ENCODE measurements around the gene MLX.
"Not testable (repeated sequence)": the region's sequence is repeated elsewhere in the genome, so short reads cannot be mapped to it uniquely, and the experiment has no call there.

MLX gene

DNA sequence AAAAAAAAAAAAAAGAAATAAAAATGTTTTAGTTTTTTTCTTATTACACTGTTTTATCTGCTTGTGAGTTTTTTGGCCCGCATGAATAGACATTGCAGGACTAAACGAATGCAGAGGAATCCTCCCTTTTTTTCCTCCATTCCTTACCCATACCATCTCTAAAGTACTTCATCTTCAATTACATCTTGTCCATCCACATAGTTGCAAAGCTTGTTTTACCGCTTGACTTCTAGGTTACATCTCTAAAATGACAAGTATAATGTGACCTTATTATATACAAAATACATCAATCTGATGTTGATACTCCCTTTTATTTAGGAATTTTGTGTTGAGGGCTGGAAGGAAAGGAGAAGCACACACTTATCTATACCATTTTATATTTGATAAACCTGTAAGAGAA lies 29.5 kb downstream of the MLX start:
- Histone ChIP-seq H3K9me3 (no peaks in the 10 kb centered on the region), H3K27me3 (no peaks in the 10 kb centered on the region)
- TF ChIP-seq Cebpa-rat (IDR thresholded peaks at IDR 0.05) = no peak

DNA sequence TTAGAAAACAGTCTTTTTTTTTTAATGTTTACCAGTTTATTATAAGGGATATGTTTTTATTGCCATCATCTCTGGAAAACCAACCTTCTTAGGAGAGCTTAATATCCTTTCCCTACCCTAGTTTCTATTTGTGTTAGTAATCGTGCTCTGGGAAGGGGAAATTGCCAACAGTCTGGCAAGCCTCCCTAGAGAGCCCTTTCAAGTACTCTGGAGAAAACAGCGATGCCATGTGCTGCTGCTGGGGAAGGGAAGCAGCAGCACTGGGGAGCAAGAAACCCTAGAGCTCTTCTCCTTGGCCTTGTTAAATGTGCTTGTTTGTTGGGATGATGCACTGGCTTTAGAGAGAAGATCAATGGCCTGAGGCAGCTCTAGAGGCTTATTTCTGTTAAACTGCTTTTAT lies 32.0 kb downstream of the MLX start:
- no peak for TF ChIP-seq Cebpa-rat (IDR thresholded peaks at IDR 0.05)
- Histone ChIP-seq H3K27ac (peak overlapping the region; percentile 53; the same call in 1 of the 2 replicates), H3K9ac (peak overlapping the region; percentile 39)

More for the DNA sequence above, 29.5 kb downstream of the MLX start:
- no peak overlapping the region for H3K4me2 ChIP-seq
- H3K4me1 ChIP-seq = peaks cover 21% of the 10 kb centered on the region
- H3K36me3 ChIP-seq = peaks cover 55% of the 10 kb centered on the region
- H3K4me3 ChIP-seq = no peak overlapping the region
- peaks cover 84% of the 10 kb centered on the region for H4K20me1 ChIP-seq
- no peak overlapping the region for H3K27ac ChIP-seq
- H3K9ac ChIP-seq = no peak overlapping the region

DNA sequence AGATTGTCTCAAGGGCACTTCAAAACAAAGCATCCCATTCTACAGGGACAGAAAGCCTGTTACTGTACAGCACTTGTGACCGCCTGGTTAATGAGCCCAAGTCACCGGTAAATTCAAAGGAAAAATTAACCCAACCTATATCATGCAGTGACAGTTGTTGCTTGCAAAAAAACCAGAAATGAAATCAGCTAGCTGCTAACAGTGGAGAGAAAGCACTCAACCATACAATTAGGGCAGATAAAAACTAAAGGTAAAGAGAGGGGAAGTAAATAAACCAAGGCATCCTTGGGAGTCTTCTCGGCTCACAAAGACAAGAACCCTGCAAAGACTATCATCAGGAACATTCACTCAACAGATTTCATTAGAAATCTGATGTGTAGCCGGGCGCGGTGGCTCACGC lies 36.4 kb downstream of the MLX start:
- peaks cover 52% of the 10 kb centered on the region for H3K4me1 ChIP-seq
- H3K36me3 ChIP-seq = peaks cover 16% of the 10 kb centered on the region
- peaks cover 93% of the 10 kb centered on the region for H4K20me1 ChIP-seq

More for the DNA sequence above, 32.0 kb downstream of the MLX start:
- H3K4me3 ChIP-seq = no peak overlapping the region
- H4K20me1 ChIP-seq = peaks cover 83% of the 10 kb centered on the region
- peaks cover 40% of the 10 kb centered on the region for H3K36me3 ChIP-seq
- H3K27me3 ChIP-seq = no peaks in the 10 kb centered on the region
- peak overlapping the region; percentile 77 for H3K4me2 ChIP-seq
- H3K4me1 ChIP-seq = peaks cover 30% of the 10 kb centered on the region
- no peaks in the 10 kb centered on the region for H3K9me3 ChIP-seq

DNA sequence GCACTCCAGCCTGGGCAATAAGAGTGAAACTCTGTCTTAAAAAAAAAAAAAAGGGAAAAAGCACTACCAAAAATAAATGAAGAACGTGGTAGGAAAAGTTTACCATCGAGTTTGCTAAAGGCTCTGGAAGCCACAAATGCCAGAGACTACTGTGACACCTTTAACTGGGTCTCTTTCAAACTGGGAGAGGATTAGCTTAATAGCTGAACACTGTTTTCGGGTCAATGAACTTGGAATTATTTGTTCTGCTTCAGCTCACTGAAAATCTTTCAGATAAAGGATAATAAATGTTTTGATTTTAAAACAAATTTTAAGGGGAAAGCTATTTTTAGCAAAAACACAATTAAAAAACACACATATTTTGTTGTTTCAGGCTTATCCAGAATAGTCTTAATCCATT lies 40.9 kb downstream of the MLX start:
- Histone ChIP-seq H3K9me3 (no peaks in the 10 kb centered on the region), H3K9ac (peak overlapping the region; percentile 95; the same call in 1 of the 2 replicates), H4K20me1 (peaks cover 62% of the 10 kb centered on the region), H3K27ac (0 out of 2 replicates have a peak overlapping the region, but pooled peaks have one; percentile 92), H3K4me1 (peaks cover 47% of the 10 kb centered on the region), H3K4me3 (peak overlapping the region; percentile 98), H3K36me3 (peaks cover 19% of the 10 kb centered on the region), H3K4me2 (peak overlapping the region; percentile 93), H3K27me3 (no peaks in the 10 kb centered on the region)
- no peak for TF ChIP-seq Cebpa-rat (IDR thresholded peaks at IDR 0.05)

More for the DNA sequence above, 36.4 kb downstream of the MLX start:
- Histone ChIP-seq H3K4me2 (no peak overlapping the region), H3K9ac (no peak overlapping the region), H3K27me3 (no peaks in the 10 kb centered on the region), H3K4me3 (no peak overlapping the region), H3K9me3 (no peaks in the 10 kb centered on the region), H3K27ac (no peak overlapping the region)
- TF ChIP-seq Cebpa-rat (IDR thresholded peaks at IDR 0.05) = no peak

DNA sequence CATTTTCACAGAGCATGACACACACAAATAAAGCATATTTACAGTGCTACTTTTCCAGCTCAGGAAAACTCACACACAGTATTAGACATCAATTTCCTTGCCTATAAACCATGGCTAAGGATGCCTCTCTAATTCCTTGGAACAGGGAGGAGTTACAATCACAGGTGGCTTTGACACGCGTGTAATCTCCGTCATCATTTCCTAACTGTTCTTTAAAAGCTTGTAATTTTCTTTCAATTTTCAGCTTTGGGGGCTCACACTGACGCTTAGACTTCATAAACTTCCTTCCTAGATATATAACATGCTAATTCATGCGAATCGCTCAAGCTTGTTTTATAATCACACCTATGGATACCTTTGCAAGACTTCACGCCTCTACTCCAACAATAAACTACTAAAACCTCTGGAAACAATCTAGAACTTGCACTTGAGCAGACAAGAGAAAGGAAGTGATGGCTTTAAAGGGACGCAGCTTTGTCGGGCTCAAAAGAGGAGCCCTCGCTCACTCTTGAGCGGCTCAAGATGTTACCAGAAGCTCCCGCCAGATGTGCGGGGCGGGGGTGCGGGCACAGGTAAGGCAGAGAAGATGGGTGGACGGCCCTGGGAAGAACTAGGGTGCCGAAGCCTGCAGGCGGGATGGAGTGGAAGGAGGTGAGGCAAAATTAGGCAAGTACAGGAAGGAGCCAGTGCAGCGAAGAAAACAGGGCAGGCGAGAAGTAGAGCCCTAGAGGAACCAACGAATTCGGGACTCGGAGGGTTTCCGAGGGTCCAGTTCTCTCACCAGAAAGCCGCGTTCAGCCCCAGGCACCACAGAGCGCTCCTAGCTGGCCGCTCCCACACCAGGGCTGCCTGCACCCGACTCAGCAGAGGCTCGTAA lies 41.6 kb downstream of the MLX start:
- Histone ChIP-seq H3K4me3 (peak overlapping the region; percentile 98), H3K27me3 (no peaks in the 10 kb centered on the region), H3K36me3 (peaks cover 26% of the 10 kb centered on the region), H3K4me2 (peak overlapping the region; percentile 93), H3K4me1 (peaks cover 41% of the 10 kb centered on the region), H4K20me1 (peaks cover 54% of the 10 kb centered on the region), H3K9me3 (no peaks in the 10 kb centered on the region), H3K27ac (peak overlapping the region; percentile 92), H3K9ac (peak overlapping the region; percentile 95)
- TF ChIP-seq Cebpa-rat (IDR thresholded peaks at IDR 0.05) = no peak

DNA sequence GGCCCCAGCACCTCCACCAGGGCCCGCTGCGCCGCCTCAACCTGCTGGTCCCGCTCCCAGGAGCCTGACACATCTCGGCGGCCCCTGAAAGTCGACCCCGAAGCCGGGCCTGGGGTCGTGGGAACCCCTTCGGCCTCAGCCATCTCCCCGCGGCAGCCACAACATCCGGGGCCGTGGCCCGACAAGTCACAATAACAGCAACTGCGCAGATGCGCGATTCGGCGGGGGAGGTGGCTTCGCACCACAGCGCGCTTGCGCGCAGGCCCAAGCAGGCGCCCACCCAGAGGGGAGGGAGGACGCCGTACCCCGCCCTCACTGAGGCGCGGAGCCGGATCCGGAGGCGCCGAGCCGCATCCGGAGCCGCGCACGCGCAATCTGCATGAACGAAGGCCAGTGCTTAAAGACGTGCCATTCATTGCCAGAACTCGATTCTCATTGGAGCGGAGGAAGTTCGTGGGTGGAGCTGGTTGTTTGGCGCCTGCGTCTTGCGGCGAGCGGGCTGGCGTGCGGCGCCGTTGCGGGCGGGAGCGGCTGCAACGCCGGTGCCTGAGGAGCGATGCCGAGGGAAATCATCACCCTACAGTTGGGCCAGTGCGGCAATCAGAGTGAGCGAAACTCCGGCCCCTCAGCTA lies 42.4 kb downstream of the MLX start, which contains the start of the genes RETREG3 and TUBG1:
RETREG3 (minus strand) TSS at position 193 of the 632 bp plus-strand sequence; CDS start at position 143, 50 bp downstream.
TUBG1 (plus strand) TSS at position 502 of the 632 bp plus-strand sequence; CDS start at position 557, 55 bp downstream.
- peaks cover 38% of the 10 kb centered on the region for H3K4me1 ChIP-seq
- H3K9me3 ChIP-seq = no peaks in the 10 kb centered on the region
- peak within 1 kb of the TSS; percentile 92 for H3K27ac ChIP-seq
- H3K27me3 ChIP-seq = no peaks in the 10 kb centered on the region
- H3K4me2 ChIP-seq = peak within 1 kb of the TSS; percentile 93
- peak within 1 kb of the TSS; percentile 98 for H3K4me3 ChIP-seq
- peaks cover 32% of the 10 kb centered on the region for H3K36me3 ChIP-seq
- peaks cover 47% of the 10 kb centered on the region for H4K20me1 ChIP-seq
- peak within 1 kb of the TSS; percentile 95 for H3K9ac ChIP-seq
- TF ChIP-seq Cebpa-rat (IDR thresholded peaks at IDR 0.05) = no peak

DNA sequence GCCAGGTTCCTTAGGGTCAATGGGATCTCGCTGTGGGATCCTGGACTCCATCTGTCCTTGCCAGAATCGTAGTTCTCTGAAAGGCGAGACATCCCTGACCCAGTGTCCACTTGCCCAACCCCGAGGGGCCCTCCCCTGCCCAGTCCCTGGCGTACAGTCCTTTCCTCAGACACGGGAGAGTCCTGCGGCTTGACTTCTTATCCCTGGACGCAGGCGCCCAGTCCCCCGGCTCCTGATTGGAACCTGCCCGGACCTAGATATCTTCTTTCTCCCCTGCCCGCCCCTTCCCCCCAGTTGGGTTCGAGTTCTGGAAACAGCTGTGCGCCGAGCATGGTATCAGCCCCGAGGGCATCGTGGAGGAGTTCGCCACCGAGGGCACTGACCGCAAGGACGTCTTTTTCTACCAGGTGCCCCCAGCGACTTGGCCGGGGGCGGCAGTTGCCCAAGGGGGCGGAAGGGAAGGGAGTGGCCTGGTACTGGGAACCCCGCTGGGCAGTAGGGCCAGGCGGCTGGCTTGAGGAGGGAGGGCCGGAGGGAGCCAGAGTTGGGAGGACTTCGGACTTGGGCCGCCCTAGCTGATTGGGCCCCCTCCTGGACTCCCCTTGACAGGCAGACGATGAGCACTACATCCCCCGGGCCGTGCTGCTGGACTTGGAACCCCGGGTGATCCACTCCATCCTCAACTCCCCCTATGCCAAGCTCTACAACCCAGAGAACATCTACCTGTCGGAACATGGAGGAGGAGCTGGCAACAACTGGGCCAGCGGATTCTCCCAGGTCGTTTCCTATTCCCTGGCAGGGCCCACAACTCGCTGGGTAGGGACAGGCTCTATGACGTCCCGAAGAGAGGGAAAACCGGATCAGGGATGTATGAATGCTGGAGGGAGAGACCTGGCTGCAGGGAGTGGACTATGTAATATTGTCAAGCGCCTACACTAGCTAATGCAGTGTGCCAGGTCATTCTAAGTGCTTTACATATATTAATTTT lies 43.2 kb downstream of the MLX start:
- not testable (repeated sequence) for H3K9me3 ChIP-seq, H3K27me3 ChIP-seq
- Histone ChIP-seq H3K4me3 (peak overlapping the region; percentile 98), H3K36me3 (peaks cover 35% of the 10 kb centered on the region), H3K4me1 (peaks cover 38% of the 10 kb centered on the region), H3K27ac (peak overlapping the region; percentile 88), H3K9ac (peak overlapping the region; percentile 94), H4K20me1 (peaks cover 39% of the 10 kb centered on the region), H3K4me2 (peak overlapping the region; percentile 84)

DNA sequence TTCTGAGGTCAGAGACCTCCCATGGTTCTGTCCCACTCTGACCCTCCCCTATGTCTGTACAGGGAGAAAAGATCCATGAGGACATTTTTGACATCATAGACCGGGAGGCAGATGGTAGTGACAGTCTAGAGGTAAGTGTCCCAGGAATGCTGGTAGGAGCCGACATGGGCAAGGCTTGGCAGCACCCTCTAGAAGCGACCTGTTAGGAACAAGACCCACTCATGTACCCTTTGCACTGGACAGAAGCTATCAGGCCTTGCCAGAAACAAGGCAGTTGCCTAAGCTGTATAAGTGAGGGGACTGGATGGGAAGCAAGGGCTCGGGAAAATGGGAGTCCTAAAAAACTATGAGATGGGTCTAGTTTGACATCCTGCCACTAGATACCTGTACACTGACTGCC lies 45.1 kb downstream of the MLX start:
- Histone ChIP-seq H4K20me1 (peaks cover 20% of the 10 kb centered on the region), H3K27me3 (no peaks in the 10 kb centered on the region), H3K4me3 (no peak overlapping the region), H3K27ac (no peak overlapping the region), H3K36me3 (peaks cover 46% of the 10 kb centered on the region), H3K9ac (no peak overlapping the region), H3K4me2 (no peak overlapping the region), H3K9me3 (no peaks in the 10 kb centered on the region), H3K4me1 (peaks cover 32% of the 10 kb centered on the region)
- no peak for TF ChIP-seq Cebpa-rat (IDR thresholded peaks at IDR 0.05)

DNA sequence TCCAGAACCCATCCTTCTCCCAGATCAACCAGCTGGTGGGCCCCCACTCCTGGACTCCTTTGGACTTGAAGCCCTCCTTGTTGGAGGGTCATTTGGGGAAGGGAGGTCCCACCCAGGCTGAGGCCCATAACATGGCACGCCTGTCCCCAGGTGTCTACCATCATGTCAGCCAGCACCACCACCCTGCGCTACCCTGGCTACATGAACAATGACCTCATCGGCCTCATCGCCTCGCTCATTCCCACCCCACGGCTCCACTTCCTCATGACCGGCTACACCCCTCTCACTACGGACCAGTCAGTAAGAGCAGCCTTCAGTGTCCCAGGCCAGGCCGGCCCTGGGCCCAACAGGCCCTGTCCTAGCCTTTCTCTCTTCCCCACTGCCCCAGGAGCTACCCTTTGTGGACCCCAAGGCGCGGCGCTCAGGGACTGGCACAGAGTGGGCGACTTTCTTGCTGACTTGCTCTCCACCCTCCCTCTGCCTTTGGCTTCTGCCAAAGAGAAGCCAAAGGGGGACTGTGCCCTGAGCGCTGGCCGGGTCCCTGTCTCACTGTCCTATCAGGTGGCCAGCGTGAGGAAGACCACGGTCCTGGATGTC lies 46.9 kb downstream of the MLX start:
- Histone ChIP-seq H3K36me3 (peaks cover 46% of the 10 kb centered on the region), H3K9ac (no peak overlapping the region), H3K9me3 (no peaks in the 10 kb centered on the region), H3K27ac (no peak overlapping the region), H3K4me2 (no peak overlapping the region), H3K4me3 (no peak overlapping the region), H3K4me1 (peaks cover 36% of the 10 kb centered on the region), H3K27me3 (no peaks in the 10 kb centered on the region), H4K20me1 (peaks cover 2% of the 10 kb centered on the region)
- no peak for TF ChIP-seq Cebpa-rat (IDR thresholded peaks at IDR 0.05)

Data from BLaER1 (cell line).